GM19463 (cell line): ENCODE measurements around the gene SEC61A1.
A peak's percentile ranks its signal among the peaks of the same experiment; 100 is the strongest.

Source experiments
- ATAC-seq: cut with Tn5 transposase; IDR thresholded peaks from one replicate; pipeline ENCODE4 v1.9.1; 2021; ENCODE audit warnings: mild to moderate bottlenecking, moderate library complexity; ENCODE audit not compliant: unreplicated experiment

SEC61A1 gene

GRCh38 chr3:128077202-128077624, 25.0 kb downstream of the SEC61A1 start:
- ATAC-seq, result no peak

- no peak for ATAC-seq
Observed at GRCh38 chr3:128077665-128078064, 25.4 kb downstream of the SEC61A1 start.

GRCh38 chr3:128078322-128078721, 26.1 kb downstream of the SEC61A1 start:
- no peak for ATAC-seq

GRCh38 chr3:128078875-128079274, 26.6 kb downstream of the SEC61A1 start:
- ATAC-seq, result no peak

- ATAC-seq, result no peak
Observed at GRCh38 chr3:128079823-128080222, 27.6 kb downstream of the SEC61A1 start.

GRCh38 chr3:128080323-128081080, 28.3 kb downstream of the SEC61A1 start:
- ATAC-seq, result no peak

GRCh38 chr3:128081226-128081625, 29.0 kb downstream of the SEC61A1 start:
- no peak for ATAC-seq

- no peak for ATAC-seq
Observed at GRCh38 chr3:128081846-128082245, 29.6 kb downstream of the SEC61A1 start.

- ATAC-seq, result no peak
Observed at GRCh38 chr3:128082546-128082945, 30.3 kb downstream of the SEC61A1 start.

- no peak for ATAC-seq
Observed at GRCh38 chr3:128083396-128083795, 31.2 kb downstream of the SEC61A1 start.

- no peak for ATAC-seq
Observed at GRCh38 chr3:128083980-128084674, 31.9 kb downstream of the SEC61A1 start.

- no peak for ATAC-seq
Observed at GRCh38 chr3:128084675-128085021, 32.4 kb downstream of the SEC61A1 start.

- no peak for ATAC-seq
Observed at GRCh38 chr3:128089135-128089534, 36.9 kb downstream of the SEC61A1 start.

GRCh38 chr3:128091586-128091985, 39.3 kb downstream of the SEC61A1 start:
- ATAC-seq, result no peak

GRCh38 chr3:128094295-128095151, 42.3 kb downstream of the SEC61A1 start:
- ATAC-seq, result no peak

GRCh38 chr3:128095222-128095703, 43.0 kb downstream of the SEC61A1 start:
- peak; percentile 83 for ATAC-seq

- no peak for ATAC-seq
Observed at GRCh38 chr3:128098234-128098633, 46.0 kb downstream of the SEC61A1 start.

- no peak for ATAC-seq
Observed at GRCh38 chr3:128100161-128100560, 47.9 kb downstream of the SEC61A1 start.

- no peak for ATAC-seq
Observed at GRCh38 chr3:128100638-128101037, 48.4 kb downstream of the SEC61A1 start.

GRCh38 chr3:128103136-128103676, 51.0 kb downstream of the SEC61A1 start:
- ATAC-seq, result no peak

GRCh38 chr3:128107834-128108233, 55.6 kb downstream of the SEC61A1 start:
- no peak for ATAC-seq
